Fibroblast of skin of left biceps (primary cell): ENCODE data around the gene TTC16.

Experiments
- DNase-seq, 2 experiments: peaks; one replicate each; pipeline ENCODE4 v3.0.0-alpha.2; 2013; ENCODE audit warnings: low read depth in 2 of 2

TTC16 gene

DNA sequence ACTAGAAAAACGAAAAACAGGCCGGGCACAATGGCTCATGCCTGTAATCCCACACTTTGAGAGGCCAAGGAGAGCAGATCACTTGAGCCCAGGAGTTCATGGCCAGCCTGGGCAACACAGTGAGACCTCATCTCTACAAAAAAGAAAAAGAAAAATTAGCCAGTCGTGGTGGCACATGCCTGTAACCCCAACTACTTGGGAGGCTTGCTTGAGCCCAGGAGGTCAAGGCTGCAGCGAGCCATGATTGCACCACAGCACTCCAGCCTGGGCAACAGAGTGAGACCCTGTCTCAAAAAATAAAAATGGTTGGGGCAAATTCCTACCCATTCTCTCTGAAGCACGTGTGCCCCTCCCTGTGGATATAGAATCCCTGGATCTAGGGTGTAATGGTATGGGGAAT, 17.5 kb upstream of the TTC16 start:
- DNase-seq = no peak

DNA sequence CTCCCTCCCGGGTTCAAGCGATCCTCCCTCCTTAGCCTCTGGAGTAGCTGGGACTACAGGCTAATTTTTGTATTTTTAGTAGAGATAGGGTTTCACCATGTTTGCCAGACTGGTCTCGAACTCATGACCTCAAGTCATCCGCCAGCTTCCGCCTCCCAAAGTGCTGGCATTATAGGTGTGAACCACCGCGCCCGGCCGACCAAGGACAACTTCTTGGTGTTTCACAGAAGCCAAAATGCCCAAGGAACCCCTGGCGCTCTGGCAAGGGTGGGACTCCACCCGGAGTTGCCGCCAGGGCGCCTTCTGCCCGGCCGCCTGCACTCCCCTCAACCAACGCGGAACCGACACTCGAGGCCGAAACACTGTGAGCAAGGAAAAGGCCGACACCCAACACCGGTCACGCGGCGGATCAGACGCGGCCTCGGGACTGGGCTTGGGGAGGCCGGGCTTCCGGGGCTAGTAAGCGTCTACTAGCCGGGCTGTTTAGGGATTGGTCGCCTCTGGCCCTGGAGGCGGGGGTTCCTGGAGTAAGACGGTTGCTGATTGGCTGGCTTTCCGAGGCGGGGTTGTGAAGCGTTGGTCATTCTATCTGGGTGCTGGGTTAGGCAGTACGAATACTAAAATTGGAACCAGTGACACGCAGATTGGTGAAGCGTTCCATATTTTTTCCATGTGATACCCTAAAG, 16.8 kb upstream of the TTC16 start:
- peak; percentile 85 to 86 for DNase-seq

DNA sequence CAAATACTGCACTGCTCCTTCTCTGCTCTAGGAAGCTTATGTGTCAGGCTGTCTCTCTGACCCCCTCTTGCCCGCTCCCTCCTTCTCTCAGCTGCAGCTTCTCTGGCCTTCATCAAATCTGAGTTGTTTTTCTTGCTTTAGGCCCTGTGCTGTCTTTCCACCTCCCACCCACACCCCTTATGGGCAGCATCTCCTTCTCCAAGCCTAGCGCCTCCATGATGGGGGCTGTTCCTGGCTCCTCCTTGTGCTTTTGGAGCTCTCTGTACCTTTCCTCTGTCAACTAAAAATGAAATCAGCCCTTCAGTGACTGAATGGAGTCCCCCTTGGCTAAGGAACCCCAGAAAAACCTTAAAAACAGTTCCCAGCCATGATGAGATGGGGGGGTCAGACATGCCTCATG, 15.7 kb upstream of the TTC16 start:
- DNase-seq = no peak

DNA sequence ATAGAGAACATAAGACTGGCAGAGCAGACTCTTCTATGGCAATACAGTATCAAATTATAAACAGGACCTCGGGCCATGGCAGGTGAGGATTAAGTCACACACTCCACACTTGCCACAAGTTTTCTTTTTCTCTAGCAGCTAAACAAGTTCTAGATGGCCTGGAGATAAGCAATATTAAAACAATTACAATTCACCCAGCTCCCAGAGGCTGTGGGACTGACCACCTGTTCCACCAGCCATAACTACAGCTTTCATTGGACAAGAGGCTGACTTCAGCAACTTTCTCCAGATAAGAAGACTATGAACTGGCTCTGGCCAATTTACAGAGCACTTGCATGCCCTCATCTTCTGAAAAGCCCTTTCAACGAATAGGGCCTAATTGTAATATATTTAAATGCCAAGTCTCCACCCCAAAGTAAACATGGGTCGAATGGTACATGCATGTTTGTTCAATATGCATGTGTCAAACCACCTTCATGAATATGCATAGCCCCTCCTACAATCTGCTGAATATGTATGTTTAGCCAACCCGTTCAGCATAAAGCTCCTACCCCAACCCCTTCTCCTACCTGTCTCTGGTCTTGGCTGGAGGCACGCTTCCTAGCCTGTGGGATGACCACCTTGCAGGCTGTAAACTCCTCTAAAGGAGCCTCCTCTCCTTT, 15.2 kb upstream of the TTC16 start:
- DNase-seq = no peak

DNA sequence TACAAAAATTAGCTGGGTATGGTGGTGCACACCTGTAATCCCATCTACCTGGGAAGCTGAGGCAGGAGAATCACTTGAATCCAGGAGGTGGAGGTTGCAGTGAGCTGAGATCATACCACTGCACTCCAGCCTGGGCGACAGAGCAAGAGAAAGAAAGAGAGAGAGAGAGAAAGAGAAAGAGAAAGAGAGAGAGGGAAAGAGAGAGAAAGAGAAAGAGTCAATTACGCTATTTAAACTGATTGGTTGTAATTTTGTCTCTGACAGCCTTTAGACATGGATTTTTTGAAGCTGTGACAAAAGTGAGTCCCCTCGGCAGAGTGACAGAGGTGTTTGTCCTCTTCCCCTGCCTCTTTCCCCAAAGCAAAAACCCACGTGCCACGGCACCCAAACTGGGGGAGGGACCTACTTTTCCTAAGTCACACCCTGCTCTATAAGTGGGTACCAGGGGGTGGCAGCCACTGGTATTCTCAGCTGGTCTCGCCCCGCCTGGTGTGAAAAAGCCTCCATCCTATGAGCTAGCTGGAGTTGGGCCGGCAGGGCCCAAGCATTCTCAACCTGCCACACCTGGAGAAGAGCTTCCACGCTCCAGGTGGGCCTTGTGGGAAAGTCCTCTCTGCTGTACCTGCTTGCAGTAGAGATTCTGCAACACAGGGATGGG, 12.5 kb upstream of the TTC16 start:
- DNase-seq = no peak

DNA sequence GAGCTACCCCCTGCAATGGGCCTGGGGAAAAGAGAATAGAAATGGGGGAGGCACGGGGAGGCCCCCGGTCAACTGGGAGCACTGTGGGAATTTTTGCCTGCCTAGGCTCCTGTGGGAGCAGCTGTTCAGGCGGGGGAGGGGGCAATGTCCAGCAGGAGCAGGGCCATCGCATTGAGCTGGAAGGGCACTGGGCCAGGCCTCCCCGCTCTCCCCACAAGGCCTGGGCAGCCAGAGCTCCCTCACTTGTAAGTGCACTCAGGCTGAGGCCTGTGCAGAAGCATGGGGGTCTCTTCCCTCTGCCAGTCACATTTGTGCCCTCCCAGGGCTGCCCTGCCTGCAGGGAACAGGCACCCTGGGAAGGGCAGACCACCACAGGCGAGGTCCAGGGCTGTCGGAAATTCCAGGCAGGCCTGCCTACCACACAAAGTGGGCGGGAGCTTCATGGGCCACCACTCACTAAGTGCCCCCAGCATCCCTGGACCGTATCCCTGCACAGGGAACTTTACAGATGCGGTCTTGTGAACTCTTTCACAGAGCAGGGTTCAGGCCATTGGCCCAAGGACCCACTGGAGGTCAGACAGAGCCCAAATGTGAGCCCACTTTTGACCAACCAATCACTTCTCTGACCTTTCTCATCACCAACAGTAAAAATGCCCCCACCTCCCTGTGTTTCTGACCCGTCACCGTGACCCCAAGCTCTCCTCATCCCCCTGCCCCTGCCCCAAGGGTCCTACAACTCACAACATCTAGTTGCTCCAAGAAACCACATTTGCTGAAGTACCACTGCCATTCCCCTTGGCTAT, 10.1 kb upstream of the TTC16 start:
- no peak for DNase-seq

DNA sequence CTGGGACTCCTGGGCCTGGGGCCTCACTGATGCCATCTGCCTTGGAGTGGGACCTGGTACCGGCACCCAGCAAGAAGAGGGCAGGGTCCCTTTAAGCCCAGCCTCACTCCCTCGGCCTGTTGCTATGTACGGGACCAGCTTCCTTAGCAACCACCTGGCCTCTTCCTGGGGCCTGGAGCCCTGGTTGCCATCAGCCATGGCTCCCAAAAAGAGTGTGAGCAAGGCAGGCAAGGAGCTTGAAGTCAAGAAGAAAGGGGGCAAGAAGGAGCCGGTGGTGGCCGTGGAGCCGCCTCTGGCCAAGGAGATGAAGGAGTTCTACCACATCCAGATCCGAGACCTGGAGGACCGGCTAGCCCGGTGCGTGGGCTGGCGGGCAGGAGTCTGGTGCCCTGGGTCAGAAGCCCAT, 9.0 kb upstream of the TTC16 start, which contains the start of gene CFAP157:
CFAP157 (plus strand) TSS at position 153 of the 406 bp plus-strand sequence; CDS start at position 197, 44 bp downstream.
- no peak for DNase-seq

DNA sequence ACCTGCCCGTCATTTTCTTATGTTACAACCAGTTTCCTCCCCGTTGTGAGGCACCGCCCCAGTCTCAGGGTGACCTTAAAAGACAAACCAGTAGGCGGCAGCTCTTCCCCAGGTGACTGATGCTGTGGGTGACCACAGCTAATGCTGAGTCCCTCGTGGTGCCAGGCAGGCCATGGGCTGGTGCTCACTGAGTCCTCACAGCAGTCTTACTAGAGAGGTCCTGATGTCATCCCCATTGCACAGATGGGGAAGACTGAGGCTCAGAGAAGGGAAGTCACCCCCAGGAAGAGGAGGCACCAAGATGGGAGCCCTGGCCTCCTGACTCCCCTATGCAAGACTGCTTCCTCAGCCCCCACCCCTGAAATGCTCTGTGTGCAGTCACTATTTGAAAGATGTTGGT, 8.1 kb upstream of the TTC16 start:
- DNase-seq = no peak

DNA sequence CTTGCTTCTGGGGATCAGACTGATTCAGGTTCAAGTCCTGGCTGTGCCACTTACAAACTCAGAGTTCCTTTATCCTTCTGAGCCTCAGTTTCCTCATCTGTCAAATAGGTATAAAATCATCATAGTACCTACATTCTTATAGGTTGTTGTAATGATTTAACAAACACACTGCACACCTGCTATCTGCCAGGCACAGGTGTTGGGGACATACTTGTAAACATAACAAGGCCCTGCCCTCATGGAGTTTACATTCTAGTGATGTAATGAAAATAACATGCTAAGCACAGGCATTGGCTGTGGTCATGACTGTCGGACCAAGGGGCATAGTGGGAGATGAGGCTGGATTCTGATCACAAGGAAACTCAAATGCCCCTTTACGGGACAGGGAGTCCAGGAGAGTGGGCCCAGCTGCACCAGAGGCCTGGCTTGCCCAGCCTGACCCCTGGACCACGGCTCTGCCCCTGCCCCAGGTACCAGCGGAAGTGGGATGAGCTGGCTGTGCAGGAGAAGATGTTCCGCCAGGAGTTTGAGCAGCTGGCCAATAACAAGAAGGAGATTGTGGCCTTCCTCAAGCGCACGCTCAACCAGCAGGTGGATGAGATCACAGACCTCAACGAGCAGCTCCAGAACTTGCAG, 6.8 kb upstream of the TTC16 start:
- DNase-seq = no peak

DNA sequence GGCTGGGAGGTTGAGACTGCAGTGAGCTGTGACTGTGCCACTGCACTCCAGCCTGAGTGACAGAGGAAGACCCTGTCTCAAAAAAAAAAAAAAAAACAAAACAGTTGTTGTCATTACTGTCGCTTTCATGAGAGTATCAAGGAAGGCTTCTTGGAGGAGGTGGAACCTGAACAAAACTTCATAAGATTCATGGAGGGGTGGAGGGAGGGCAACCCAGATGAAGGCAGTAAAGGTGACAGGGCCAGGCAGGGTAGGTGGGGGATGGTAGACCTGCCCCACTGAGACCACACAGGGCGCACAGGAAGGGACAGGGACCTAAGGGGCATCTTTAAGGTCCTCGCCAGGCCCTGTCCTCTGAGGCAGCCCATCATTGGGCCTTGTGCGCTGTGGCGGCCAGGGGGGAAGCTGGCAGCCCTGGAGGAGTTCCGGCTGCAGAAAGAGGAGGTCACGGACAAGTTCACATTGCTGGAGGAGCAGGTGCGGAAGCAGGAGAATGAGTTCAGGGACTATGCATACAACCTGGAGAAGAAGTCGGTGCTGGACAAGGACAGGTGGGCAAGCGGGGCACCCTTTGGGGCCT, 5.6 kb upstream of the TTC16 start:
- DNase-seq = no peak

DNA sequence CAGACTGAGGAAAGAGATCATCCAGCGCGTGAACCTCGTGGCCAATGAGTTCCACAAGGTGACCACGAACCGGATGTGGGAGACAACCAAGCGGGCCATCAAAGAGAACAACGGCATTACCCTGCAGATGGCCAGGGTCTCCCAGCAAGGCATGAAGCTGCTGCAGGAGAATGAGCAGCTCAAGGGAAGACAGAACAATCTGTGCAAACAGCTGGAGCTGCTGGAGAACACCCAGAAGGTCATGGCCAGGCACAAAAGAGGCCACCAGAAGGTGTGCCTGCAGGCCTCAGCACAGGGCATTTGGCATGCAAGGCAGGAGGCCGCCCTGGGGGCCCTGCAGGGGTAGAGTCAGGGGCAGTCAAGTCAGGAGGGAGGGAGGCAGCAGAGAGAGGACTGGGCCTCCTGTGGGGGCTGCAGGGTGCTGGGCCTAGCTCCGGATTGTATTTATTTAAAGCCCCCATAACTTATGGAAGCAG, 4.6 kb upstream of the TTC16 start:
- no peak for DNase-seq

DNA sequence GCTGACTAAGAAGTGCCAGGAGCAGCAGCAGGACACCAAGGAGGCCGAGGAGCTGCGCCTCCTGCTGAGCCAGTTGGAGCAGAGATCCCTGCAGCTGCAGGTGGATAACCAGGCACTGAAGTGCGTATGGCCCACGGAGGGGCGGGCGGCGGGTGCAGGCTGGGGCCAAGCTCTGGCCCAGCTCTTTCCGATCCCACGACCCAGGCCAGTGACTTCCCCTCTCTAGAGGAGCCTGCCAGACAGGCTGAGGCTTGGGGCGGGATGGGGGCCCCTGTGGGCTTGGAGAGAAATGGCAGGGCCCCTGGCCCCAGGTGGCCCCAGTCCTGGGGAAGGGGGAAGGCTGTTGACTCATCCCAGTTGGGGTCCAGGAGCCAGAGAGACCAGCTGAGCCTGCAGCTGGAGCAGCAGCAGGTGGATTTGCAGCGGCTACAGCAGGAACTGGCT, 4.0 kb upstream of the TTC16 start:
- DNase-seq = no peak

DNA sequence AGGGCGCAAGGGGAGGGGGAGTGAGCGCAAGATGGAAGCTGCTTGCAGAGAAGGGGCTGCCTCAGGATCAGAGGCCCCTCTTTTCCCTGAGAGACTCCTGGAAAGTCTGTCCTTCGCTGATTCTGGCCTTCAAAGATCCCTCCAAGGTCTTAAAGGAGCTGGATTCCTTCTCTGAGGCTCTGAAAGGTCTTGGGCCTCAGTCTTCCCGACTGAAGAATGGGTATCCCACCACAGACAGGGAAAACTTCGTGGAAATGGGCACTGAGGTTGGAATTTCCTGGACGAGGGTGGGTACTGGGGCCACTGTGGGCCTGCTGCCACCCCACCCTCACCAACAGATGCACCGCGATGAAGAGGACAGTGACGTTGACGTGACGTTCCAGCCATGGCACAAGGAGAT, 3.5 kb upstream of the TTC16 start:
- DNase-seq = no peak

DNA sequence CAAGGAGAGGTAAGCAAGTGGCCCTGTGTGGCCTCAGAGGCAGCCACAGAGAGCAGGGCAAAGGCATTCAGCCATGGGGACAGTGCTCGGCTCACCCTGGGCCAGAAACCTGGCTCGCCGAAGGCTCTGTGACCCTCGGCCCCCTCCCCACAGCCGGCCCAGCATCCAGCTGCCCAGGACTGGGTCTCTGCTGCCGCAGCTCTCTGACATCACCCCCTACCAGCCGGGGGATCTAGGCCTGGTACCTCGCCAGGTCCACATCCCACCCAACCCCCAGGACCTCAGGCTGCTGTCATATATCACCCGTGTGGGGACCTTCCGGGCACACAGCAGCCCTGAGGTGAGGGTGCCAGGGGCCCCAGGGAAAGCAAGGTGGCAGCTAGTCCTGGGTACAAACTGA, 3.0 kb upstream of the TTC16 start:
- no peak for DNase-seq

DNA sequence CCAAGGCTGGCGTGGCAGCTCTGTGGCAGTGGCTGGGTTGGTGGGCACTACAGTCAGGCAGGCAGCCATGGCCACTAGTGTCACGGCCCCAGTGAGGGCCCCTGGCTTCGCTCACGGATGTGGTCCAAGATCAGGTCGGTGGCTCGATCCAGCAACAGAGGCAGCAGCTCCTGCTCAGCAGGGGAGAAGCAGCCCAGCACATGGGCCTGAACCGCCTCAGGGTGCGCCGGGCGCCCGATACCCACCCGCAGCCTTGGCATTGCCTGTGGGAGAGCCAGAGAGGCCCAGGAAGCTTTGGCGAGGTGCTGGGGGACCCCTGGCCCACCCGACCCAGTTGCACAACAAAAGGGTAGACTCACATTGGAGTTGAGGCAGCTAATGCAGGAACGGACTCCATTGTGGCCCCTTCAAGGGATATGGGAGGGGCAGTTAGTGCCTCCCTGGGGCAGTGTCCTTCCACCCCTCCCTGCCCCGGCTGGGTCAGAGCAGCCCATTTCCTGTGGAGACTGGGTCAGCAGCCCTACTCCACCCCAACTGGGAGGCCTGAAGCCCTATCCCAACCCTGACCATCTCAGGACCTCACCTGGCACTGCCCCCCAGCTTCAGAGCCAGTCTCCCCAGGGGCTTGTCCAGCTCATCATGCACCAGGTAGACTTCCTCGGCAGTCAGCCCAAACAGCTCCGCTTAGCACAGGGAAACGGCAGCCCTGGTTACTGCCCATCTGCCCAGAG, 1.7 kb upstream of the TTC16 start:
- no peak for DNase-seq

DNA sequence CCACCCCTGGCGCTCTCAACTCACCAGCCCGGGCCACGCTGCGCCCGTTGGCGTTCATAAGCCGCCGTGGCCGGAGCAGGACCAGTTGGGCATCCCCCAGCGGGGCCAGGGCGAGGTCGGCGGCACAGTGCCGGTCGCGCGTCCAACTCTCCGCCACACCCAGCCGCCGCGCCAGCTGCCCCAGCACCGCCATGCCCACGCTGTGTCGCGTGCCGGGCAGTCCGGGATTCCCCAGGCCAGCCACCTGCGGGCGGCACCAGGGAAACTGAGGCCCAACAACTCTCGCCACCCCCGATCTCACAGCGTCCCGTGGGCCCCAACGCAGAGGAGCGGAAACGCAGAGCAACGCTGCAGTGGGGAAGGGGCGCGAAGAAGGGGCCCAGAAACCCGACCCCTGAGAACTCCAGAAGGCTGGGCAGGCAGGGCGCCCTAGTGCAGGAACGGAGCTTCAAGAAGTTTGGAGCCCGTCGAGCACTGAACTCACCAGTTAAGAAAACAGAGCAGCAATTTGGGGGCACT, 869 bp upstream of the TTC16 start:
- DNase-seq = no peak

DNA sequence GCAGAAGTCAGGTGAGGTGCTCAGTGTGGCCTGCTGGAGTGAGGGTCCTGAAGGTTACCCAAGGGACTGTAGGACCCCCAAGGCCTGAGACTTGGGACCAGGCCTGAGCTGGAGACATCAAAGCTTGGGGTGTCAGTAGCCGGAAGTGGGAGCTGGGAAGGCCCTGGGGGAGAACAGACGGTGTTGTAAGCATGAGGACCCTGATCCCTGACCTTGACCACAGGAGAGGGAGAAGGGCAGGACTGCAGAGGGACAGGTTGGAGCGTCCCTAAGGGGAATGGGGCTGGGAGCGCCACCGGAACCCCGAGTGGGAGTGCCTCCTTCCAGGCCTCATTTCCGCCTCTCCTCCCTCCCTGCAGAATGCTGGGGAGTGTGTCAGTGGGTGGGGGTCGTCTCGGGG, 533 bp downstream of the TTC16 start:
- no peak for DNase-seq

DNA sequence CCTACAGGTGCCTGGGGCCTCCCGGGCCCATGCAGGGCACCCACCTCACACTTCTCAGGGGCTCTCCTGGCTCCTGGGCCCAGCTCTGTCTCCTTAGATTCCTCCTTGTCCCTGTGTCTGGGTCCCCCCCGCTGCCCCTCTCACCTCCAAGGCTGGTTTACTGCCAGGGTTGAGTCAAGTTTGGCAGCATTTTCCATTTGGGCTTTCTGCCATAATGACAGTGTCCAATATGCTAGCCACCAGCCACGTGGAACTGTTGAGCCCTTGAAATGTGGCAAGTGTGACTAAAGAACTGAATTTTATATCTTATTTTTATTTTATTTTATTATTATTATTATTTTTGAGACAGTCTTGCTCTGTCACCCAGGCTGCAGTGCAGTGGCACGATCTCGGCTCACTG, 1.9 kb downstream of the TTC16 start:
- DNase-seq = no peak

DNA sequence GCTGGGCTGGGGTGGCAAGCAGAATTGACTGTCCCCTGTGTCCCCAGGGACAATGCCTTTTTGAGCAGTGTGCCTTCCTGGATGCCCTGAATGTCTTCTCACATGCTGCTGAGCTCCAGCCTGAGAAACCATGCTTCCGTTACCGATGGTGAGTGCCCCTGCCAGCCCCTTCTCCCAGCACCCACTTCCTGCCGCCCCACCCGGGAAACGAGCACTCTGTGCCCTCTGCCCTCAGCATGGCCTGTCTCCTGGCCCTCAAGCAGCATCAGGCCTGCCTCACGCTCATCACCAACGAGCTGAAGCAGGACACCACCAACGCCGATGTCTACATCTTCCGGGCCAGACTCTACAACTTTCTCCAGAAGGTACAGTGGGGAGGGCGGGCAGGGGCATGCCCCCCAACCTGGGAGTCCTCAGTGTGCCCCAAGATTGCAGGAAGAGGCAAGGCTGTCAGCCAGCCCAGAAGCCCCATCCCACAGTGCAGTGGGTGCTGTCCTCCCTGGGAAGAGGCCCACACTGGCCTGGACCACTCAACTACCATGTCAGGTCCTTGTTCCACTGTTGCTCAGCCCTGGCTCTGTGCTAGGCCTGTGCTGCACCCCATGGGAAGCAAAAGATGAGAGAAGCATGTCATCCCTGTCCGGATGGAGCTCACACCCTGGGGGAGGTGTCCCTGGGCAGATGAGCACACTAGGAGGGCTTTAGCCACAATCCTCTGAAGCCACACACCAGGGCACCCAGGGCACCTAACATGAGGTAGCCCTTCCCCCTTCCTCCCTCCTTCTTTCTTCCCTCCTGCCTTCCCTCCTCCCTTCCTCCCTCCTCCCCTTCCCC, 4.4 kb downstream of the TTC16 start:
- DNase-seq = no peak

DNA sequence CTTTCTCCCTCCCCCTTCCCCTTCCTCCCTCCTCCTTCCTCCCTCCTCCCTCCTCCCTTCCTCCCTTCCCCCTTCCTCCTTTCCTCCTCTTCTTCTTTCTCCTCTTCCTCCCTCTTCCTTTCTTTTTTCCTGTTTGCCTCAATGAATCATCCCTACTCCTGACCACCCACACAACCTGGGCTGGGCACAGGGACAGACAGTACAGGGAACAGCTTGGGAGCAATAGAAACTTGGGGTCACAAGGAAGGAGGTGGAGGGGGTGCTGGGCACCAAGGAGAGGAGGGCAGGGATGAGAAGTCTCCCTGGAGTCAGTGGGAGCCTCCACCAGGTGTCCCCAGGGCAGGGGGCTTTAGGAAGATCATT, 5.0 kb downstream of the TTC16 start:
- no peak for DNase-seq
